Astrocyte (in vitro differentiated cells and primary cell): ENCODE results near the gene CLIP3. TPM values are rescaled to one million over a fixed set of nuclear protein-coding genes. Genes with fewer than 3 reads are reported as not detected.

Experiments used
- DNase-seq: peaks from one replicate; pipeline ENCODE4 v3.0.0-alpha.2; 2010; ENCODE audit warnings: low read depth
- FAIRE-seq: peaks from 2 replicates; lab custom pipeline; 2011; peaks lifted over from hg19 to GRCh38; lab: Jason Lieb, UNC
- H2AFZ ChIP-seq: 2 replicates; pipeline ENCODE4 v1.6.0; 2012; ENCODE audit warnings: low read depth, low read length, inconsistent platforms
- H3K27ac ChIP-seq: 2 replicates; pipeline ENCODE4 v1.5.1; 2011; ENCODE audit warnings: low read depth, low read length, inconsistent platforms
- H3K27me3 ChIP-seq: 2 replicates; pipeline ENCODE4 v1.6.0; 2011; ENCODE audit warnings: low read length, inconsistent platforms; ENCODE audit not compliant: insufficient read depth
- H3K36me3 ChIP-seq: 2 replicates; pipeline ENCODE4 v1.5.1; 2011; ENCODE audit warnings: low read length, inconsistent platforms; ENCODE audit not compliant: insufficient read depth
- H3K4me1 ChIP-seq: 2 replicates; pipeline ENCODE4 v1.5.1; 2011; ENCODE audit warnings: low read length, inconsistent platforms; ENCODE audit not compliant: insufficient read depth
- H3K4me2 ChIP-seq: 2 replicates; pipeline ENCODE4 v1.6.0; 2012; ENCODE audit warnings: low read length, inconsistent platforms
- H3K4me3 ChIP-seq: 2 replicates; pipeline ENCODE4 v1.5.1; 2011; ENCODE audit warnings: low read depth, mild to moderate bottlenecking, low read length, inconsistent platforms; ENCODE audit not compliant: insufficient read depth
- H3K79me2 ChIP-seq: 2 replicates; pipeline ENCODE4 v1.6.0; 2012; ENCODE audit warnings: mild to moderate bottlenecking, low read length, inconsistent platforms; ENCODE audit not compliant: insufficient read depth
- H3K9ac ChIP-seq: 2 replicates; pipeline ENCODE4 v1.6.0; 2012; ENCODE audit warnings: mild to moderate bottlenecking, low read length, inconsistent platforms
- H3K9me3 ChIP-seq: 2 replicates; pipeline ENCODE4 v1.5.1; 2012; ENCODE audit warnings: low read depth, mild to moderate bottlenecking, low read length, inconsistent platforms; ENCODE audit not compliant: insufficient read depth
- H4K20me1 ChIP-seq: 2 replicates; pipeline ENCODE4 v1.6.0; 2012; ENCODE audit warnings: low read length, inconsistent platforms; ENCODE audit not compliant: insufficient read depth
- H3K27ac Mint-ChIP-seq: one replicate; pipeline ENCODE4 v1.8.0; 2021; ENCODE audit warnings: mild to moderate bottlenecking, mixed read lengths; ENCODE audit not compliant: unreplicated experiment
- H3K27me3 Mint-ChIP-seq: one replicate; pipeline ENCODE4 v1.8.0; 2021; ENCODE audit warnings: low read depth, mixed read lengths; ENCODE audit not compliant: unreplicated experiment
- H3K36me3 Mint-ChIP-seq: one replicate; pipeline ENCODE4 v1.8.0; 2021; ENCODE audit warnings: low read depth, mixed read lengths; ENCODE audit not compliant: unreplicated experiment
- H3K4me1 Mint-ChIP-seq: one replicate; pipeline ENCODE4 v1.8.0; 2021; ENCODE audit warnings: low read depth, mixed read lengths; ENCODE audit not compliant: unreplicated experiment
- H3K4me3 Mint-ChIP-seq: one replicate; pipeline ENCODE4 v1.8.0; 2021; ENCODE audit warnings: mild to moderate bottlenecking, moderate library complexity, mixed read lengths; ENCODE audit not compliant: unreplicated experiment
- H3K9me3 Mint-ChIP-seq: one replicate; pipeline ENCODE4 v1.8.0; 2021; ENCODE audit warnings: mild to moderate bottlenecking, mixed read lengths; ENCODE audit not compliant: unreplicated experiment
- EZH2 ChIP-seq: IDR thresholded peaks from 2 replicates; pipeline ENCODE4 v1.6.1; 2012; ENCODE audit warnings: mild to moderate bottlenecking, low read length, inconsistent platforms; ENCODE audit not compliant: insufficient read depth
- total RNA-seq: library from RNA; stranded (reverse); gene quantifications from 2 replicates; pipeline ENCODE4 v1.2.1, GENCODE V29; 2021
- TF ChIP-seq, protein P1 (sequence below): IDR thresholded peaks from 2 replicates; pipeline ENCODE4 v1.5.1; 2011; ENCODE audit warnings: low read depth, mild to moderate bottlenecking, inconsistent platforms, low read length, moderate library complexity; ENCODE audit not compliant: insufficient read depth

Gene CLIP3
- total RNA-seq, 1 donor from 2014 or later: 57.4 TPM

DNA sequence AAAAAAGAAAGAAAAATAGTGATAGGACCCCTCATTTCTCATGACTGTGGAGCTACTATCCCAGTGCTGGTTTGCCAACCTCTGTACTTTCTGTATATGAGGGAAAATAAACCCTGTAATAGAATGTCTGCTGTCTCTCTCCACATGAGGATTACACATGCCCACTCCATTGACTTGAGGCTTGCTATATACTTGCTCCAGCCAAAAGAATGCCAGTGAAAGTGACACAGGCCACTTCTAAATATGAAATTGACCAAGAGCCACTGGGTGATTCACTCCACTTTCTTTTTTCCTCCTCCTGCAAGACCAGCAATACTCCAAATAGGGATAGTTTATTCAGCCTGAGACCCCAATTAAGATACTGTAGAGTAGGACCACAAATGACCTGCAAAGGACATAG lies 15.2 kb upstream of the CLIP3 start:
- Histone ChIP-seq H3K27me3 (no peaks in the 10 kb centered on the region), H3K27ac (no peak overlapping the region), H4K20me1 (no peaks in the 10 kb centered on the region), H3K4me3 (no peak overlapping the region), H3K79me2 (no peaks in the 10 kb centered on the region), H2AFZ (no peak overlapping the region), H3K36me3 (no peaks in the 10 kb centered on the region), H3K9ac (no peak overlapping the region), H3K9me3 (no peaks in the 10 kb centered on the region), H3K4me1 (no peaks in the 10 kb centered on the region), H3K4me2 (no peak overlapping the region)
- DNase-seq (no peak), FAIRE-seq (no peak)
- H3K27me3 Mint-ChIP-seq: no peaks in the 10 kb centered on the region
- H3K4me1 Mint-ChIP-seq: no peaks in the 10 kb centered on the region
- TF ChIP-seq, protein P1, sequence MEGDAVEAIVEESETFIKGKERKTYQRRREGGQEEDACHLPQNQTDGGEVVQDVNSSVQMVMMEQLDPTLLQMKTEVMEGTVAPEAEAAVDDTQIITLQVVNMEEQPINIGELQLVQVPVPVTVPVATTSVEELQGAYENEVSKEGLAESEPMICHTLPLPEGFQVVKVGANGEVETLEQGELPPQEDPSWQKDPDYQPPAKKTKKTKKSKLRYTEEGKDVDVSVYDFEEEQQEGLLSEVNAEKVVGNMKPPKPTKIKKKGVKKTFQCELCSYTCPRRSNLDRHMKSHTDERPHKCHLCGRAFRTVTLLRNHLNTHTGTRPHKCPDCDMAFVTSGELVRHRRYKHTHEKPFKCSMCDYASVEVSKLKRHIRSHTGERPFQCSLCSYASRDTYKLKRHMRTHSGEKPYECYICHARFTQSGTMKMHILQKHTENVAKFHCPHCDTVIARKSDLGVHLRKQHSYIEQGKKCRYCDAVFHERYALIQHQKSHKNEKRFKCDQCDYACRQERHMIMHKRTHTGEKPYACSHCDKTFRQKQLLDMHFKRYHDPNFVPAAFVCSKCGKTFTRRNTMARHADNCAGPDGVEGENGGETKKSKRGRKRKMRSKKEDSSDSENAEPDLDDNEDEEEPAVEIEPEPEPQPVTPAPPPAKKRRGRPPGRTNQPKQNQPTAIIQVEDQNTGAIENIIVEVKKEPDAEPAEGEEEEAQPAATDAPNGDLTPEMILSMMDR: no peak
- TF ChIP-seq EZH2: no peak
- no peak overlapping the region for H3K27ac Mint-ChIP-seq
- peaks cover 11% of the 10 kb centered on the region for H3K36me3 Mint-ChIP-seq
- H3K4me3 Mint-ChIP-seq: no peak overlapping the region
- H3K9me3 Mint-ChIP-seq: no peaks in the 10 kb centered on the region

DNA sequence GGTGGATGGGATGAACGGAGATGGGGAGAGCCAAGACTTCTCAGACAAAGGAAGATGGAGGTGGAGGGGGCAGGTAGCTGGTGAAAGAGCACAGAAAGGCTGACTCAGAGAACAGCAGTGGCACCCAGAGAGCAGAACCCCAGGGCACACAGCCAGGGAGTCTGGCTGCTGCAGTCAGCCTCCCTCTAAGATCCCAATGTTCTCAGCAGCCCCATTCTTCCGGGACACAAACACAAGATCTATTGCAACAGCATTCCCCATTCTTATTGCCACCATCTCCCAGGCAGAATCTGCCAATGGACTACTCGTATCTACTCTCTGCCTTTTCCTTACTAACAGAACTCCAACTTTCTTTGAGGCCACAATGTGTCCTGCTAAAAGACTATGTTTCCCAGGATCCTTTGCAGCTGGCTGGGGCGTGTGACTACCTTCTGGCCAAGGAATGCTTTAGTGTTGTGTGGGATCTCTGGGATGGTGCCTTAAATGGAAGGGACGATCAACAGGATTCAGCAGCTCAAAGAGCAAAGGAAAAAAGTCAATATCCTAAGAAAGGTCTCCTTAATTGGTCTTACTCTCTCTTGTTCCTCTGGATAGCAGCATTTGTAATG lies 13.9 kb upstream of the CLIP3 start:
- no peak for FAIRE-seq
- H3K27ac Mint-ChIP-seq: no peak overlapping the region
- peaks cover 8% of the 10 kb centered on the region for H3K4me1 Mint-ChIP-seq

DNA sequence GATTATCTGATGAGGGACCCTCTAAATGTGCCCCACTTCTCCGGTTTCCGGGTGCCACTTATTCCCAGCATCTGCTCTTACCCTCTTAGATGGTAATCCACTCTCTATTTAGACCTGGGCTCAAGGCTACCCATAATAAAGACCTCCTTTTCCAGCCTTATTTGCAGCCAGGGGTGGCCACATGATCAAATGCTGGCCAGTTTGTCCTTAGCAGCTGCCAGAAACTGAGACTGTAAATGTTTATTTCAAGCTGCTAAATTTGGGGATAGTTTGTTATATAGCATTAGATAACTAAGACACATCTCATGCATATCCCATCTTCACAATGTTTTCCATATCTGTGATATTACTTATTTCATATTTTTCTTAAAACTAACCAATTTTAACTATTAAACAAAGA lies 11.3 kb upstream of the CLIP3 start:
- Histone ChIP-seq H2AFZ (no peak overlapping the region), H3K9me3 (no peaks in the 10 kb centered on the region), H3K27me3 (no peaks in the 10 kb centered on the region), H4K20me1 (no peaks in the 10 kb centered on the region), H3K27ac (no peak overlapping the region), H3K79me2 (no peaks in the 10 kb centered on the region), H3K9ac (no peak overlapping the region), H3K4me1 (peaks cover 6% of the 10 kb centered on the region), H3K4me3 (no peak overlapping the region), H3K36me3 (no peaks in the 10 kb centered on the region), H3K4me2 (no peak overlapping the region)
- FAIRE-seq: no peak
- no peak for DNase-seq
- no peaks in the 10 kb centered on the region for H3K9me3 Mint-ChIP-seq
- no peak overlapping the region for H3K27ac Mint-ChIP-seq
- H3K4me1 Mint-ChIP-seq: peaks cover 12% of the 10 kb centered on the region
- H3K4me3 Mint-ChIP-seq: no peak overlapping the region
- TF ChIP-seq, protein P1: no peak
- TF ChIP-seq EZH2: no peak
- no peaks in the 10 kb centered on the region for H3K27me3 Mint-ChIP-seq
- peaks cover 9% of the 10 kb centered on the region for H3K36me3 Mint-ChIP-seq

More for the DNA sequence above, 13.9 kb upstream of the CLIP3 start:
- TF ChIP-seq, protein P1: no peak
- no peak for TF ChIP-seq EZH2
- Mint-ChIP-seq H3K9me3 (no peaks in the 10 kb centered on the region), H3K4me3 (no peak overlapping the region), H3K27me3 (no peaks in the 10 kb centered on the region), H3K36me3 (peaks cover 11% of the 10 kb centered on the region)
- H4K20me1 ChIP-seq: no peaks in the 10 kb centered on the region
- H3K79me2 ChIP-seq: no peaks in the 10 kb centered on the region
- no peak overlapping the region for H3K4me2 ChIP-seq
- no peak overlapping the region for H3K9ac ChIP-seq
- H3K4me3 ChIP-seq: no peak overlapping the region
- H2AFZ ChIP-seq: no peak overlapping the region
- H3K27me3 ChIP-seq: no peaks in the 10 kb centered on the region
- H3K36me3 ChIP-seq: no peaks in the 10 kb centered on the region
- no peaks in the 10 kb centered on the region for H3K9me3 ChIP-seq
- no peak for DNase-seq
- peaks cover 3% of the 10 kb centered on the region for H3K4me1 ChIP-seq
- H3K27ac ChIP-seq: no peak overlapping the region
